A549 (cell line): ENCODE measurements around the gene DPYD. TPM values are rescaled to one million over a fixed set of nuclear protein-coding genes. Genes with fewer than 3 reads are reported as not detected.

Source experiments
- ATAC-seq, 2 experiments: fragments of 200-7000 bp in 1 of 2; fragments of >200 bp in 1 of 2; cut with Nextera tagmentation in 1 of 2; cut with Tn5 transposase in 1 of 2; 3 replicates each; pipeline versions ENCODE4 v1.8.0 to v1.9.1; 2018 to 2020; ENCODE audit warnings: mild to moderate bottlenecking in 1 of 2, moderate library complexity in 1 of 2
- CTCF ChIA-PET: fragments of 300-600 bp; sonication (Branson Sonifier 250); formaldehyde crosslinking; extraction: SDS; loops from one replicate; lab custom pipeline; 2021; ENCODE audit warnings: antibody characterized with exemption, inconsistent platforms; lab: Yijun Ruan, JAX
- POLR2A ChIA-PET: fragments of 350-600 bp; formaldehyde crosslinking; extraction: SDS; loops from one replicate; lab custom pipeline; 2021; ENCODE audit warnings: antibody characterized with exemption, inconsistent platforms; lab: Yijun Ruan, JAX
- DNase-seq, 2 experiments: peaks; one replicate each; pipeline versions ENCODE4 v3.0.0 to v3.0.0-alpha.2; 2011 to 2016; ENCODE audit warnings: low read depth in 1 of 2, low spot score in 1 of 2
- FAIRE-seq: peaks from 2 replicates; lab custom pipeline; 2011; peaks lifted over from hg19 to GRCh38; lab: Jason Lieb, UNC
- H3K27ac ChIP-seq, 2 experiments: fragments of >200 bp; sonication (Bioruptor Twin); formaldehyde crosslinking; 3 replicates each; pipeline ENCODE4 v1.5.1; 2016 to 2017
- H3K4me1 ChIP-seq: fragments of >200 bp; sonication (Bioruptor Twin); formaldehyde crosslinking; 3 replicates; pipeline ENCODE4 v1.6.1; 2016
- H3K4me2 ChIP-seq: fragments of >200 bp; sonication (Bioruptor Twin); formaldehyde crosslinking; 3 replicates; pipeline ENCODE4 v1.6.1; 2016
- H3K4me3 ChIP-seq: fragments of >200 bp; sonication (Bioruptor Twin); formaldehyde crosslinking; 3 replicates; pipeline ENCODE4 v1.5.1; 2016
- H3K9me3 ChIP-seq: fragments of >200 bp; sonication (Bioruptor Twin); formaldehyde crosslinking; 3 replicates; pipeline ENCODE4 v1.6.1; 2016
- ATOH8 ChIP-seq: fragments of 250-450 bp; sonication (Bioruptor Pico); IDR thresholded peaks from 2 replicates; pipeline ENCODE4 v1.5.0; 2020; ENCODE audit warnings: low read depth, mild to moderate bottlenecking, moderate library complexity
- BHLHE40 ChIP-seq: IDR thresholded peaks from 2 replicates; pipeline ENCODE4 v1.6.1; 2012; ENCODE audit warnings: low read depth, low read length, inconsistent platforms
- CBX8 ChIP-seq: fragments of 200-600 bp; sonication (generic); IDR thresholded peaks from 2 replicates; pipeline ENCODE4 v1.6.1; 2016
- EP300 ChIP-seq, 2 experiments: fragments of >200 bp; sonication (Bioruptor Twin); formaldehyde crosslinking; IDR thresholded peaks; 2 replicates in 1 of 2; 3 replicates in 1 of 2; pipeline ENCODE4 v1.6.1; 2016 to 2017
- ESRRA ChIP-seq: fragments of 150-350 bp; IDR thresholded peaks from 2 replicates; pipeline ENCODE4 v1.6.1; 2014; ENCODE audit warnings: mild to moderate bottlenecking, low read length, borderline replicate concordance
- FOSL2 ChIP-seq, 2 experiments: fragments of 450-650 bp in 1 of 2; fragments of >200 bp in 1 of 2; sonication (Bioruptor Twin) in 1 of 2; formaldehyde crosslinking; IDR thresholded peaks; 2 replicates each; pipeline versions ENCODE4 v1.5.0 to v1.6.1; 2016 to 2020; ENCODE audit warnings: mild to moderate bottlenecking in 1 of 2, moderate library complexity in 1 of 2
- FOXS1 ChIP-seq: fragments of 250-450 bp; sonication (Bioruptor Pico); IDR thresholded peaks from 2 replicates; pipeline ENCODE4 v1.5.0; 2020; ENCODE audit warnings: mild to moderate bottlenecking, moderate library complexity
- GATA3 ChIP-seq: IDR thresholded peaks from 2 replicates; pipeline ENCODE4 v1.6.1; 2012; ENCODE audit warnings: borderline replicate concordance
- HDAC2 ChIP-seq: fragments of 200-600 bp; sonication (generic); IDR thresholded peaks from 2 replicates; pipeline ENCODE4 v1.6.1; 2016
- HOXA7 ChIP-seq: fragments of 250-450 bp; sonication (Bioruptor Pico); IDR thresholded peaks from 2 replicates; pipeline ENCODE4 v1.5.0; 2020; ENCODE audit warnings: mild to moderate bottlenecking, moderate library complexity
- HOXB13 ChIP-seq: fragments of 250-450 bp; sonication (Bioruptor Pico); IDR thresholded peaks from 2 replicates; pipeline ENCODE4 v1.5.0; 2020; ENCODE audit warnings: low read depth, mild to moderate bottlenecking, moderate library complexity
- HOXB5 ChIP-seq: fragments of 250-450 bp; sonication (Bioruptor Pico); IDR thresholded peaks from 2 replicates; pipeline ENCODE4 v1.5.0; 2020; ENCODE audit warnings: mild to moderate bottlenecking, moderate library complexity
- KDM1A ChIP-seq: fragments of 200-600 bp; sonication (generic); IDR thresholded peaks from 2 replicates; pipeline ENCODE4 v1.6.1; 2016; ENCODE audit warnings: low read depth, mild to moderate bottlenecking
- KDM5A ChIP-seq: fragments of 200-600 bp; sonication (generic); IDR thresholded peaks from 2 replicates; pipeline ENCODE4 v1.6.1; 2016; ENCODE audit warnings: antibody characterized with exemption, mild to moderate bottlenecking
- MAFK ChIP-seq: fragments of 450-650 bp; IDR thresholded peaks from 2 replicates; pipeline ENCODE4 v1.6.1; 2014; ENCODE audit not compliant: partially characterized antibody
- MAZ ChIP-seq: fragments of 150-350 bp; IDR thresholded peaks from 2 replicates; pipeline ENCODE4 v1.6.1; 2014; ENCODE audit warnings: antibody characterized with exemption, low read depth, low read length, borderline replicate concordance
- MYC ChIP-seq: IDR thresholded peaks from 2 replicates; pipeline ENCODE4 v1.6.1; 2012; ENCODE audit warnings: mild to moderate bottlenecking, inconsistent platforms, low read length, improper control_type of control experiment, borderline replicate concordance
- NPAS2 ChIP-seq: fragments of 250-450 bp; sonication (Bioruptor Pico); IDR thresholded peaks from 2 replicates; pipeline ENCODE4 v1.8.0; 2022; ENCODE audit warnings: mild to moderate bottlenecking, moderate library complexity, borderline replicate concordance
- PHF8 ChIP-seq: fragments of 200-600 bp; sonication (generic); IDR thresholded peaks from 2 replicates; pipeline ENCODE4 v1.6.1; 2016; ENCODE audit warnings: low read depth, mild to moderate bottlenecking, antibody characterized with exemption, moderate library complexity, borderline replicate concordance
- POLR2AphosphoS2 ChIP-seq: conservative IDR thresholded peaks from 2 replicates; pipeline ENCODE4 v1.6.1; 2012; ENCODE audit warnings: low read length, improper control_type of control experiment, inconsistent platforms
- RARB ChIP-seq: fragments of 250-450 bp; sonication (Bioruptor Pico); IDR thresholded peaks from 2 replicates; pipeline ENCODE4 v1.8.0; 2021; ENCODE audit warnings: mild to moderate bottlenecking, moderate library complexity
- RNF2 ChIP-seq: fragments of 200-600 bp; sonication (generic); IDR thresholded peaks from 2 replicates; pipeline ENCODE4 v1.6.1; 2016; ENCODE audit warnings: low read depth, mild to moderate bottlenecking, antibody characterized with exemption, moderate library complexity, borderline replicate concordance
- TP53 ChIP-seq: fragments of 250-450 bp; sonication (Bioruptor Pico); IDR thresholded peaks from 2 replicates; pipeline ENCODE4 v1.5.0; 2021; ENCODE audit warnings: mild to moderate bottlenecking, moderate library complexity
- ZC3H11A ChIP-seq: fragments of 450-650 bp; IDR thresholded peaks from 2 replicates; pipeline ENCODE4 v1.6.1; 2014; ENCODE audit warnings: antibody characterized with exemption, mild to moderate bottlenecking
- ZFP36 ChIP-seq: fragments of 450-650 bp; IDR thresholded peaks from 2 replicates; pipeline ENCODE4 v1.6.1; 2014; ENCODE audit warnings: borderline replicate concordance; ENCODE audit not compliant: partially characterized antibody
- ZNF302 ChIP-seq: fragments of 250-450 bp; sonication (Bioruptor Pico); IDR thresholded peaks from 2 replicates; pipeline ENCODE4 v1.9.0; 2021; ENCODE audit warnings: inconsistent platforms, mild to moderate bottlenecking, moderate library complexity
- WGBS: methylation state at CpG from one replicate; pipeline ENCODE4 v1.1.6; 2017; ENCODE audit errors: missing lambda C conversion rate; 5-methylcytosine and 5-hydroxymethylcytosine counted together
- polyA plus RNA-seq, 4 experiments: library from polyadenylated mRNA; depleted of rRNA in 3 of 4; stranded (reverse); fragments of >200 nt; fragmentation: RNase III in 1 of 4; extraction: RNeasy Plus Mini Kit Qiagen cat#74134 plus additional on column Dnase treatment in 1 of 4; gene quantifications; 2 replicates in 3 of 4; 3 replicates in 1 of 4; pipeline ENCODE4 v1.2.3, GENCODE V29; 2011 to 2017

Gene DPYD
- polyA plus RNA-seq, 2 of the 4 experiments (the other 2 are of a cell fraction), result 5.9 to 7.5 TPM

DNA sequence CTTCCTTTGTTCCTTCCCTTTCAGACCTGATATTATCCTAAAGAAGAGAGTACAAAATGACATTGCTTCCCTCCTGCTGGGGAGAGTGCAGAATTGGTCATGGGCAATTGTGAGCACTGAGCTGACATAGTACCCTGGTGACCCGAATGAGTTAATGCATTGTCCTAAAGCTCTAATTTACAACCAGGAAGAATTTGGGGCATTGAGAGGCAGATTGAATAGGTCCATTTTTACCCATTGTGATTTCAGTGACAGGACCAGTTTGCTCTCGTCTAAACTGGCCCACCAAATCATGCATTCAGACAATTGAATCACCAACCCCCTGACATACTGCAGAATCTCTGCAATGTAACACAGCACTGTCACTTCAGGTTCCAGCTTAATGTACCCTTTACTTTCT, 497.4 kb downstream of the DPYD start:
- ATAC-seq, result no peak

DNA sequence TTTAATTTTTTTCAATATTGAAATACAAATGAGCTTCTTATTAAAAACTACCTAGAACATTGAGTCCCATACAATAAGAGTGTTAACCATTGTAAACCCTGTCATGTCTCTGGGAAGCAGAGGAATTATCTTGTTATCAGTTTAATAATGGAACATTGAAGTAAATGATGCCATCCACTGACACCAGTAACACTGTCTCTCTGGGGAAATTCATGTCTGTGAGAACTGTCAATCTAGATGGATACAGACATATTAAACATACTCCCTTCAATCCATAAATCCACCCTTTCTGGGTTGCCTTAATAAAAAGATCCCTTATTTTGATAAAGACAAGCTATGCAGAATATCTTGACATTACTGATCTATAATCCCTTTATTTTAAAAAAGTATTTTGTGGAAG, 503.2 kb downstream of the DPYD start:
- no peak for DNase-seq
- Histone ChIP-seq H3K27ac (no peak overlapping the region), H3K9me3 (no peaks in the 10 kb centered on the region), H3K4me2 (no peak overlapping the region), H3K4me1 (no peaks in the 10 kb centered on the region), H3K4me3 (no peak overlapping the region)
- no peak for TF ChIP-seq PHF8
- TF ChIP-seq ZFP36, result no peak
- TF ChIP-seq ATOH8 (CRISPR knock-in tag), result no peak
- no peak for TF ChIP-seq MYC
- TF ChIP-seq FOXS1, result no peak
- TF ChIP-seq EP300 (IDR thresholded peaks at IDR 0.05), result no peak
- TF ChIP-seq CBX8, result no peak
- TF ChIP-seq ZNF302, result no peak
- no peak for TF ChIP-seq HDAC2
- TF ChIP-seq BHLHE40, result no peak
- no peak for TF ChIP-seq MAZ
- no peak for ATAC-seq
- ChIA-PET POLR2A (no interaction called here), CTCF (interaction anchor here (1.1 kb wide), 1 partner anchor 633 kb away, joined by 5 read pairs; no protein-coding TSS in a partner anchor)
- FAIRE-seq, result no peak

More for the DNA sequence above, 497.4 kb downstream of the DPYD start:
- no peak for FAIRE-seq
- Histone ChIP-seq H3K9me3 (no peaks in the 10 kb centered on the region), H3K4me3 (no peak overlapping the region), H3K4me2 (no peak overlapping the region), H3K27ac (no peak overlapping the region), H3K4me1 (no peaks in the 10 kb centered on the region)
- WGBS, result 60% methylated on average over 2 of the region's 2 CpGs
- ChIA-PET POLR2A (no interaction called here), CTCF (interaction anchor here (1.4 kb wide), 1 partner anchor 102 kb away, joined by 3 read pairs; no protein-coding TSS in a partner anchor)
- TF ChIP-seq TP53 (no peak), ATOH8 (CRISPR knock-in tag) (no peak), HOXB13 (CRISPR knock-in tag) (no peak), HOXA7 (CRISPR knock-in tag) (no peak), POLR2AphosphoS2 (no peak), KDM5A (no peak), GATA3 (no peak), NPAS2 (CRISPR knock-in tag) (no peak), ESRRA (no peak), FOSL2 (IDR thresholded peaks at IDR 0.05) (no peak), FOSL2 (CRISPR knock-in tag; IDR thresholded peaks at IDR 0.05) (no peak), HOXB5 (CRISPR knock-in tag) (no peak), ZFP36 (no peak), RNF2 (no peak), ZC3H11A (no peak), KDM1A (no peak)
- no peak for DNase-seq

DNA sequence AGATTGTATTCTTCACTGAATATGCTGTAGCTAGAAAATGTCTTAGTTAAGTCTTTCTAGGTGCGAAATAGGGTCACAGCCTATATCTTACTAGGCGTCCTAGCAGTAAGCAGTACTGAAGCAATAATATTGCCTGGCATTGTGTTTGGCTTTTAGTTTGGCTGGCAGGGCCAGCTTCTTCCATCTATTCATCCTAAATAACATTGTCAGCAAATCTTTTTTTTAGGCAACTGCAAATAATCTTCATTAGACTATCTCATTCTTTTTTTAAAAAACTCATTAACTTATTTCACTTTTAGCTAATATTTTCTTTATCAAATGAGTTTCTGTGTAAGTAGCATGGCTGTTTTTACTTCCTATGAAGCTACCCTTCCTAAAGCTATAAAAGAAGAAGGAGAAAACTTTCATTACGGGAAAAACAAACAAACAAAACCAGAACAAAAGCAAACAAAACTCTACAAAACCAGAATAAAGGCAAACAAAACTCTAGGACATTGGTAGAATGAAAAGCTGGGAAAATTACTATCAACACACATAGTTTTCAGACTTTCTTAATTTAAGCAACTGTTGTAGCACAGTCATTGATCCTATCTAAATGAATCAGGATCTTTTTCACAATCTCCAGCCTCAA, 506.0 kb downstream of the DPYD start:
- ATAC-seq (no peak), FAIRE-seq (no peak), DNase-seq (no peak)
- Histone ChIP-seq H3K4me3 (no peak overlapping the region), H3K4me2 (no peak overlapping the region), H3K27ac (no peak overlapping the region), H3K4me1 (no peaks in the 10 kb centered on the region), H3K9me3 (no peaks in the 10 kb centered on the region)
- ChIA-PET CTCF (no interaction called here), POLR2A (no interaction called here)
- WGBS, result 74% methylated on average over 3 of the region's 3 CpGs
- no peak for TF ChIP-seq RARB (CRISPR knock-in tag)
- TF ChIP-seq MAFK, result peak; percentile 23
